Type B pancreatic cell (in vitro differentiated cells): ENCODE data around the gene LMTK2. TPM values are rescaled to one million over a fixed set of nuclear protein-coding genes. Genes with fewer than 3 reads are reported as not detected.

Source experiments
- DNase-seq: peaks from one replicate; pipeline ENCODE4 v3.0.0; 2021; ENCODE audit warnings: mixed read lengths; ENCODE audit not compliant: unreplicated experiment; ENCODE audit errors: extremely low spot score
- H3K27ac Mint-ChIP-seq: 2 replicates; pipeline ENCODE4 v1.8.0; 2021; ENCODE audit warnings: mild to moderate bottlenecking, mixed read lengths
- H3K27me3 Mint-ChIP-seq: 2 replicates; pipeline ENCODE4 v1.8.0; 2021; ENCODE audit warnings: mixed read lengths
- H3K36me3 Mint-ChIP-seq: 2 replicates; pipeline ENCODE4 v1.8.0; 2021; ENCODE audit warnings: mixed read lengths
- H3K4me1 Mint-ChIP-seq: one replicate; pipeline ENCODE4 v1.8.0; 2021; ENCODE audit warnings: mixed read lengths; ENCODE audit not compliant: unreplicated experiment
- H3K4me3 Mint-ChIP-seq: 2 replicates; pipeline ENCODE4 v1.8.0; 2021; ENCODE audit warnings: mild to moderate bottlenecking, mixed read lengths
- H3K9me3 Mint-ChIP-seq: 2 replicates; pipeline ENCODE4 v1.8.0; 2021; ENCODE audit warnings: mixed read lengths
- CTCF ChIP-seq: fragments of 200-600 bp; sonication (generic); conservative IDR thresholded peaks from 2 replicates; pipeline ENCODE4 v1.5.0; 2021; ENCODE audit warnings: antibody characterized with exemption, mild to moderate bottlenecking
- total RNA-seq: library from RNA; stranded (reverse); gene quantifications from 2 replicates; pipeline ENCODE4 v1.2.1, GENCODE V29; 2021; ENCODE audit warnings: low replicate concordance

The LMTK2 gene
- total RNA-seq, 1 donor from 2014 or later, result 20.6 TPM

GRCh38 chr7:98137826-98138151 lies 31.1 kb downstream of the LMTK2 start:
- no peaks in the 10 kb centered on the region for H3K27me3 Mint-ChIP-seq
- no peak overlapping the region for H3K4me3 Mint-ChIP-seq

GRCh38 chr7:98138672-98139071 lies 32.0 kb downstream of the LMTK2 start:
- H3K27ac Mint-ChIP-seq, result no peak overlapping the region
- no peak for TF ChIP-seq CTCF
- peaks cover 11% of the 10 kb centered on the region for H3K4me1 Mint-ChIP-seq
- H3K36me3 Mint-ChIP-seq, result peaks cover 23% of the 10 kb centered on the region
- H3K4me3 Mint-ChIP-seq, result no peak overlapping the region
- H3K9me3 Mint-ChIP-seq, result no peaks in the 10 kb centered on the region
- no peak for DNase-seq
- no peaks in the 10 kb centered on the region for H3K27me3 Mint-ChIP-seq

More at GRCh38 chr7:98137826-98138151, 31.1 kb downstream of the LMTK2 start:
- Mint-ChIP-seq H3K36me3 (peaks cover 14% of the 10 kb centered on the region), H3K27ac (no peak overlapping the region), H3K9me3 (no peaks in the 10 kb centered on the region), H3K4me1 (peaks cover 19% of the 10 kb centered on the region)
- no peak for DNase-seq
- no peak for TF ChIP-seq CTCF

DNA sequence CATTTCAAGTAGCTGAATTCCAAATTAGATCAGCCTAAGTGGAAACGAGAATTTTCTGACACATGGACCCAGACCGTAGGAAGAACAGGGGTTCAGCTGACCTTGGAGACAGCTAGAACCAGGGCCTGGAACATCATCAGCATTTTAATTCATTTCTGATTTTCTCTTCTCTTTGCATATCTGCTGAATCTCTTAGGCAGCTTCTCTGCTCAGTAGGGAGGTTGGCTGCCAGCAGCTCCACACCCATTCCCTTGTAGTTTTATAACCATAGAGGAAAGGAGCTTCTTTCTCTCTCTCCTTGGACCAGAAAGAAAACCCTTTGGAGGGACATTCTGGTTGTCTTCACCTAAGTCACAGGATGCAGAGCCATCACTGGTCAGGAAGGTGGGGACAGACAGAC lies 36.0 kb downstream of the LMTK2 start:
- Mint-ChIP-seq H3K36me3 (peaks cover 43% of the 10 kb centered on the region), H3K9me3 (peaks cover 6% of the 10 kb centered on the region), H3K27ac (no peak overlapping the region), H3K4me1 (no peaks in the 10 kb centered on the region), H3K27me3 (no peaks in the 10 kb centered on the region), H3K4me3 (no peak overlapping the region)
- DNase-seq, result no peak
- no peak for TF ChIP-seq CTCF

- H3K4me1 Mint-ChIP-seq, result no peaks in the 10 kb centered on the region
- no peak for DNase-seq
- TF ChIP-seq CTCF, result no peak
- peaks cover 46% of the 10 kb centered on the region for H3K36me3 Mint-ChIP-seq
- peaks cover 6% of the 10 kb centered on the region for H3K9me3 Mint-ChIP-seq
- H3K27me3 Mint-ChIP-seq, result no peaks in the 10 kb centered on the region
- no peak overlapping the region for H3K4me3 Mint-ChIP-seq
- no peak overlapping the region for H3K27ac Mint-ChIP-seq
Measured at GRCh38 chr7:98148607-98149006, 41.9 kb downstream of the LMTK2 start.

DNA sequence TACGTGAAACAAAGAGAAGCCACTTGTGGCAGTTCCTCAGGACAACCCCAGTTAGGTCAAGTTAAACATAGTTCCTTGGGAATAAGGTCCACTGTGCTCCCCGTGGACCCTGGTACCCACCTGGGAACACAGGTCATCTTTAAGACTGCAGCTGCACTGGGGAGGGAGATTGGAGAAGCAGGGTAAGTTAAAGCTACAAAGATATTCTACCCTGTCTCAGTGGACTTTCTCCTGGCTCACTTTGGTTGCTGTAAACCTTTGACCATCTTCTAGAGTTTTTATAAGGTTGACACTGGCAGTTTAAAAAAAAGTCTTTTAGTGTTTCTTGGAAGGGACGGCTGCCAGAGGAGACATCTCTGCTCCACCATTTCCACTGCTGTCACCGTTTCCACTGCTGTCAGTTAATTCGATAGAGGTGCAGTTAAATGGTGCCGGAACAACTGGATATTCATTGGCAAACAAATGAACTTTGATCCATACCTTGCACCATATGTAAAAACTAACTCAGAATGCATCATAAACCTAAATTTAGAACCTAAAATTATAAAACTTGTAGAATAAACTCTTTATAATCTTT lies 42.5 kb downstream of the LMTK2 start:
- no peak overlapping the region for H3K27ac Mint-ChIP-seq
- H3K36me3 Mint-ChIP-seq, result peaks cover 48% of the 10 kb centered on the region
- H3K4me1 Mint-ChIP-seq, result no peaks in the 10 kb centered on the region
- TF ChIP-seq CTCF, result no peak
- DNase-seq, result no peak
- peaks cover 6% of the 10 kb centered on the region for H3K9me3 Mint-ChIP-seq
- no peak overlapping the region for H3K4me3 Mint-ChIP-seq
- no peaks in the 10 kb centered on the region for H3K27me3 Mint-ChIP-seq

GRCh38 chr7:98151884-98152283 lies 45.2 kb downstream of the LMTK2 start:
- TF ChIP-seq CTCF, result no peak
- no peak overlapping the region for H3K4me3 Mint-ChIP-seq
- no peaks in the 10 kb centered on the region for H3K27me3 Mint-ChIP-seq
- no peak overlapping the region for H3K27ac Mint-ChIP-seq
- no peak for DNase-seq
- H3K4me1 Mint-ChIP-seq, result no peaks in the 10 kb centered on the region
- H3K36me3 Mint-ChIP-seq, result peaks cover 51% of the 10 kb centered on the region
- no peaks in the 10 kb centered on the region for H3K9me3 Mint-ChIP-seq
